HG02571 (cell line): ENCODE data around the gene CLBA1.
A peak's percentile ranks its signal among the peaks of the same experiment; 100 is the strongest.

Source experiments
- ATAC-seq: cut with Tn5 transposase; IDR thresholded peaks from one replicate; pipeline ENCODE4 v1.9.1; 2021; ENCODE audit warnings: mild to moderate bottlenecking, moderate library complexity; ENCODE audit not compliant: unreplicated experiment

Gene CLBA1

DNA sequence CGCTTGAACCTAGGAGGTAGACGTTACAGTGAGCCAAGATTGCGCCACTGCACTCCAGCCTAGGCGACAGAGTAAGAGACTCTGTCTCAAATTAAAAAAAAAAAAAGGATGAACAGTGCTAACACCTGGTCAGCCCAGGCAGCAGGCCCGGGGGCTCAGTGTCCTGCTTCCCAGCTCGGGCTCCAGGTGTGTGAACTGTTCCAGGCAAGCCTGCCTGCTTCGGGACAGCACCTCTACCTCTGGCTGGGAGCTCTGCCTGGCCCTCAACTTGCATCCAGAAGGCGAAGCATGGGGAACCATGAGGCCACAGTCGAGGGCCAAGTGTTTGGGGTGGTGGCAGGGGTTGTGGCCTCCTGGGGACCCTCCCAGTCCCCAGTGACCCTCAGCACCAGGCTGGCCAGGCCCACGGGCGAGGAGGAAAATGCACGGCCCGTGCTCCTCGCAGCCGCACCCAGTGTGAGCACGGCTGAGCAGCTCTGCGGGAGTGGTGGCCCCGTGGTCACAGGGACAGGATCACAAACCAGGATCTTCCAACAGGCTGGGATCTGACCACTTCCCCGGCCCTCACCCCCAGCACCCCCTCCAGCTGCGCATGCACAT is 19.8 kb downstream of the CLBA1 start:
- no peak for ATAC-seq

DNA sequence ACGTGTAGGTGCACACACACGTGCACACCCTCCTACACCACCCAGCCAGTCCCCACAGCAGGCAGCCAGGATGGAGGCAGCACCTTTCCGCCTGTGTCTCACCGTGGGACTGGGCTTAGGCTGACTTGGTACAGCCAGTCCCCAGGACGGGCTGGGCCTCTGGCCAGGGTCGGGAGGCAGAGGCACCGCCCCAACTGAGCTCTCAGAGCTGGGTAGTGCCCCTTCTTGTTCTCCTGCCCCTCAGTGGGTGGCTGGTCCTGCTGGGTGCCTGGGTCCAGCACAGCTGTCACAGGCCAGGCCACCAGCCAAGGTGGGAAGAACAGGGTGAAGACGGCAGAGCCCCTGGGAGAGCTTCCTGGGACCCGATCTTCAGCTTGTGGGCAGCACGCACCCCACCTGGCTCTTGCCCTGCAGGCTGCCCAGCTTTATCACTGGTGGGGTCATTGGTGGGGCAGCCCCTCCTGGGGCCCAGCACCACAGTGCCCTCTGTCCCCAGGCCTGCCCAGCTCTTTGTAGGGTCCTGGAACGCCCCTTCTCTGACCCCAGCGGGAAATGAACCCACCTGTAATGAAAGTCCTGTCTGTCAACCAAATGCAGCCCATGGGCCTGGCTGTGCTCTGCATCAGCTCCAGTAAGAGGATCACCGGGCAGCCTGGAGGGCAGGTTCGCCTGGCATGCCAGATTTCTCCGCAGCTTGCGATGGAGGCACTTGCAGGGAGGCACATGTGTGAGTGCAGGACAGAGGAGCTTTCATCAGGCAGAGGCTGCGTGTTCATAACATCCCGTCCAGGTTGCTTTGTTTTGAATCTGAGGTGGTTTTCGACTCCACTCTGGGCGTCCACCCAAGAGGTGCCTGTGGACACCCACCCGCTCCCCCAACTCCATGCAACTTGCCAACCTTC is 20.6 kb downstream of the CLBA1 start:
- ATAC-seq: no peak

DNA sequence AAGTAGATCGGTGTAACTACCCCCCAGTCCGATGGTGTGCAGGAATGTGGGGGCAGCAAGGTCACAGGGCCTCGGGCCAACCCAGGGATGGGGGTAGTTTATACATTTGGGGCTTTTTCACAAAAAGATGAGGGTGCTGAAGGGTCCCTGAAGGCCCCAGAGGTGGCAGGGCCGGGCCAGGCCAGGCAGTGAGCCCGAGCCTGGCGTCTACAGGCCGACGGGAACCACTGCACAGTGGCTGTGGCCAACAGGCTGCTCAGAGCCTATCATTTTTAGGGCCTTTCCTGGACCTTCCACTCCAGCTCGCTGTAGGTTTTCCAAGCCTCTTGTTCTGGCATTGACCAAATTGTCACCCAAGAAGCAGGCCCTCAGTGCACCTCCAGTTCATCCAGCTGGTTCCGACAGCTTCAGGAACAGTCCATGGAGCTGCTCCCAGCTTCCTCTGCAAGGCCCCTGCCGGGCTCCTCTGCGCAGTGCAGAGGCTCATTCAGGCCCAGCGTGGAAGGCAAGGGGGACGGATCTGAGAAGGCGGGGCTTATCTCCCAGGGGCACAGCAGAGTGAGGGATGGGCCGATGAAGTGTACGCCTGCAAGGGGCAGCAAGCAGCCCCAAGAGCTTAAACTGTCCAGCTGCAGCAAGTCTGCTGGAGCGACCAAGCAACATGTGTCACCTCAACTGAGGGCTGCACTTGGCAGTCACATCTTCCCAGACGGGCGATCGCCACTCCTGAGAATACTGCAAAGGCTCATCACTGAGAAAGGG is 21.4 kb downstream of the CLBA1 start:
- no peak for ATAC-seq

GRCh38 chr14:105007593-105008264 is 22.1 kb downstream of the CLBA1 start:
- no peak for ATAC-seq

- ATAC-seq: no peak
These were observed 24.5 kb downstream of the CLBA1 start for GRCh38 chr14:105010106-105010505.

GRCh38 chr14:105010891-105011291 is 25.3 kb downstream of the CLBA1 start:
- ATAC-seq: no peak

DNA sequence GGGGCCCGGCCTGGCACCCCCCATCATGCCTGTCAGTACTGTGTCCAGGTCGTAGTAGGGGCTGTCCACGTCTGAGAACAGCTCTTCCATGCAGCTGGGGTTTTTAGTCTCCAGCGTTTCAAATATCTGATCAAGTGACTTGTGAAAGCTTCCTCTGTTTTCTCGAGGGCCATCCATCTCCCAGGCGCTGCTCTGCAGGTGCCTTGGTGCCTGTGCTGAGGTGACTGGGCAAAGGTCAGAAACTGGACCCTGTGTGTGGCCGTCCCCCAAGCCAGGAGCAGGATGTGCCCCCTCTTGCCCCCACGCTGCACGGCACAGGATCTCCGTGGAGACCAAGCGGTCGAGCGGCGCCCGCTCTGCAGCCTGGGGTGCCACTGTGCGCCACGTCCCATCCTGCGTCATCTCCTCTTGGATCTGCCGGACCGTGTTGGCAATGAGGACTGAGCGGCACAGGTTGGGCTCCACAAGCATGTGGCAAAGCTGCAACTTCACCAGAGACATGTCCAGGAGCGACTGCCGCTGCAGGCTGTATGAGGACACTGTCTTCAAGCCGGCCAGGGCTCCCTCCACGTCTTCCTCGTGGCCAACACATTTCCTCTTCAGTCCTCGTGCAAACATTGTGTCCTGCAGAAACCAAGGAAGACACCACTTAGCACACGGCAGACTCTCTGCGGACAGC is 25.9 kb downstream of the CLBA1 start:
- ATAC-seq: no peak

GRCh38 chr14:105012171-105012985 is 26.8 kb downstream of the CLBA1 start:
- ATAC-seq: no peak

- no peak for ATAC-seq
These were observed 27.7 kb downstream of the CLBA1 start for GRCh38 chr14:105013150-105013785.

GRCh38 chr14:105014032-105014431 is 28.4 kb downstream of the CLBA1 start:
- no peak for ATAC-seq

GRCh38 chr14:105014631-105015030 is 29.0 kb downstream of the CLBA1 start:
- no peak for ATAC-seq

DNA sequence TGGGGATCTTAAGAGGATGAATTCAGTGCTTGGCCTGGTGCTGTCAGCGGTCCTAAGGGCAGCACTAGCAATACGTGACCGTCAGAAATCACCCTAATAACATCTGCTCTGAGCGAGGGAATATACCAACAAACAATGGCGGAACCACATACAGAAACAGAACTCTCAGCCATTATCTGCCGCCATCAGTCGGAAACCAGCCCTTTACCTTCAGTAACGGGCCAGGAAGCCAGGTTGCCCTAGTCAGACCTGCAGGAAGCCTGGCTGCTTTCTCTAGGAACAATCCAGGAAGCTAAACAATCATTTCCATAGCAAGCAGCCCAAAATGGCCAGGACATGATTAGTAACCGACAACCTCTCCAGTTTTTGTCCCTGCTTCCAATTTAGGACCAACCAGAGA is 29.7 kb downstream of the CLBA1 start:
- no peak for ATAC-seq

GRCh38 chr14:105015905-105016304 is 30.3 kb downstream of the CLBA1 start:
- no peak for ATAC-seq

GRCh38 chr14:105018414-105018813 is 32.8 kb downstream of the CLBA1 start:
- no peak for ATAC-seq

GRCh38 chr14:105019861-105020814 is 34.5 kb downstream of the CLBA1 start:
- ATAC-seq: peak; percentile 26

DNA sequence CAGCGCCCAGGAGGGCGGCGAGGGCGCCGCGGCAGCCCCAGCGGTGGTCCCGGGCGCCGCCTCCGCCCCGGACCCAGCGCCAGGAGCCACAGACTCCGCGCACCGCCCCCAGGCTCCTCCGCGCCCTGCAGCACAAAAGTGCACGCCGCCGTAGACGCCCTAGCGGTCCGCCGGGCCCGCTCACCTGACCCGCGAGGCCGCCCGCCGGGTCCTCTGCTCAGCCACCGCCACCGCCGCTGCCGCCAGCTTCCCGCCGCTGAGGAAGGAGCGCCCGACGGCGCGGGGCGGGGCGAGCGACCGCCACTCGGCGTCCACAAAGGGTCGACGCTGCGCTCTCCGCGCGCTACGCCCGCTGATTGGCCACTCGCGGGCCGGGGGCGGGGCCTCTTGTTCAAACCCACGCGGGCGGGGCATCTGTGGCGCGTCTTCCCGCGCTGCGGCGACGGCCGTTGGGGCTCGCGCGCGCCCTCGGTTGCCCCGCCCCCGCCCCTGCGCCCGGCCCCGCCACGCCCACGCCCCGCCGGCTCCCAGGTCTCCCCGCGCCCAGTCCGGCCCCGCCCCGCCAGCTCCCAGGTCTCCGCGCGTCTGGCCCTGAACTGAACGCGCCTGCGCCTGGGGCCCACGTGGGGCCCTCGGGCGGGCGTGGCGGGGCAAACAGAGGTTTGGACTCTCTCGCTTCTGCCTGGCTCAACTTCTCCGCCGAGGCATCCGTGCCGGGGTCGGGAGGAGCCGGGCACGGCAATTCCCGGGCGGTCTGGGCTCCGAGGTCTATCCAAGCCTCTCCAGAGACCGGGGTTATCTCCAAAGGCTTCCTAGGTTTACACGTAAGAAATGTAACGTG is 35.4 kb downstream of the CLBA1 start, which contains the start of gene CDCA4:
Gene CDCA4, minus strand, starts transcription at position 269 of the 841 bp plus-strand sequence. CDS start 9,154 bp downstream, outside the sequence.
- ATAC-seq: peak; percentile 73

GRCh38 chr14:105021656-105022275 is 36.2 kb downstream of the CLBA1 start:
- no peak for ATAC-seq
